H1 (cell line): Measurements from ENCODE around the gene SHISA9. TPM values are rescaled to one million over a fixed set of nuclear protein-coding genes. Genes with fewer than 3 reads are reported as not detected.

Experiments used
- BCL11A ChIP-seq, 2 experiments: IDR thresholded peaks; one replicate each; pipeline ENCODE4 v1.6.1; 2011; ENCODE audit warnings: low read depth in 2 of 2, low read length in 2 of 2, mild to moderate bottlenecking in 2 of 2
- EZH2 ChIP-seq: fragments of 200-600 bp; sonication (generic); IDR thresholded peaks from 2 replicates; pipeline ENCODE4 v1.7.1; 2012; ENCODE audit warnings: low read depth, mild to moderate bottlenecking, moderate library complexity, low read length, inconsistent platforms; ENCODE audit not compliant: severe bottlenecking
- FOSL1 ChIP-seq: IDR thresholded peaks from 2 replicates; pipeline ENCODE4 v1.6.1; 2011; ENCODE audit warnings: mild to moderate bottlenecking, low read depth, low read length, moderate library complexity; ENCODE audit not compliant: insufficient read depth
- HDAC2 ChIP-seq, 2 experiments: fragments of 300-600 bp in 1 of 2; sonication (generic) in 1 of 2; IDR thresholded peaks; 2 replicates each; pipeline ENCODE4 v1.6.1; 2011 to 2012; ENCODE audit warnings: low read depth in 2 of 2, low read length in 2 of 2, mild to moderate bottlenecking in 2 of 2, moderate library complexity in 2 of 2, borderline replicate concordance in 1 of 2, inconsistent platforms in 1 of 2
- KDM4A ChIP-seq: IDR thresholded peaks from one replicate; pipeline ENCODE4 v1.7.1; 2012; ENCODE audit warnings: low read depth, mild to moderate bottlenecking, moderate library complexity, low read length, inconsistent platforms; ENCODE audit not compliant: severe bottlenecking
- SIN3A ChIP-seq, 2 experiments: IDR thresholded peaks in 1 of 2; conservative IDR thresholded peaks in 1 of 2; 2 replicates each; pipeline ENCODE4 v1.6.1; 2011 to 2012; ENCODE audit warnings: low read length in 2 of 2, improper control_type of control experiment in 1 of 2, low read depth in 1 of 2, mild to moderate bottlenecking in 1 of 2
- SIX5 ChIP-seq: IDR thresholded peaks from 2 replicates; pipeline ENCODE4 v1.6.1; 2011; ENCODE audit warnings: mild to moderate bottlenecking, low read depth, low read length
- TAF1 ChIP-seq: IDR thresholded peaks from 2 replicates; pipeline ENCODE4 v1.6.1; 2011; ENCODE audit warnings: mild to moderate bottlenecking, low read depth, low read length
- ZNF274 ChIP-seq: IDR thresholded peaks from 2 replicates; pipeline ENCODE4 v1.7.0; 2012; ENCODE audit warnings: low read length, borderline replicate concordance; ENCODE audit errors: extremely low read depth
- polyA plus RNA-seq, 7 experiments: library from polyadenylated mRNA; depleted of rRNA in 3 of 7; stranded (reverse) in 5 of 7; unstranded in 2 of 7; fragments of >200 nt in 5 of 7; fragments of 200-250 nt in 2 of 7; gene quantifications; 1 replicate in 5 of 7; 2 replicates in 1 of 7; 4 replicates in 1 of 7; pipeline versions ENCODE4 v1.2.1 to v1.2.3, GENCODE V29; 2011 to 2013; ENCODE audit warnings: missing spikeins in 2 of 7, mixed read lengths in 2 of 7
- total RNA-seq: library from RNA; stranded (reverse); fragmentation: NEBNext Ultra II Directional; extraction: Animal tissue kit (Norgen Biotek cat#: 25700); gene quantifications from 2 replicates; pipeline ENCODE4 v1.2.1, GENCODE V29; 2021
- TF ChIP-seq, protein P1 (sequence below): fragments of 300-600 bp; sonication (generic); IDR thresholded peaks from 2 replicates; pipeline ENCODE4 v1.7.1; 2012; ENCODE audit warnings: low read length, moderate library complexity, mild to moderate bottlenecking, inconsistent platforms; ENCODE audit not compliant: insufficient replicate concordance

SHISA9 gene
- total and polyA plus RNA-seq, 2 of the 8 experiments (the other 6 are each of a cell fraction or from before 2014, with no cell fraction given) = 25.6 to 39.8 TPM

DNA sequence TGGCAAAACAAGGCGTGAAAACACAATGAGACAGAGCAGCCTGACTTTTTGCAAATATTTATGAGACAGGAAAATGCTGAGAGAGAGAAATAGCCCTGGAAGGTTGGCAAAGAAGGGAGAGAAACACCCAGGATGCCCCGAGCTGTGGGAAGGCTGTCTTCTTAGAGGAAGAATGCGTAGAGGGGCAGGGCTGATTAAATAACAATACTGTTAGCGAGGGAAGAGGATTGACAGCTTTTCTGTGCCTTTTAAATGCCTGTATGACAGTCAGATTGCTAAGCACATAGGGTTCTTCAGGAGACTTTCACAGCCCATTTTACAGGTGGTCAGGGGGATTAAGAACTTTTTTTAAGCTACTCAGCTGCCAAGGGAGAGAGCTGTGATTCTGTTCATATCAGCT is 219.2 kb downstream of the SHISA9 start (continued):
- TF ChIP-seq, protein P1, sequence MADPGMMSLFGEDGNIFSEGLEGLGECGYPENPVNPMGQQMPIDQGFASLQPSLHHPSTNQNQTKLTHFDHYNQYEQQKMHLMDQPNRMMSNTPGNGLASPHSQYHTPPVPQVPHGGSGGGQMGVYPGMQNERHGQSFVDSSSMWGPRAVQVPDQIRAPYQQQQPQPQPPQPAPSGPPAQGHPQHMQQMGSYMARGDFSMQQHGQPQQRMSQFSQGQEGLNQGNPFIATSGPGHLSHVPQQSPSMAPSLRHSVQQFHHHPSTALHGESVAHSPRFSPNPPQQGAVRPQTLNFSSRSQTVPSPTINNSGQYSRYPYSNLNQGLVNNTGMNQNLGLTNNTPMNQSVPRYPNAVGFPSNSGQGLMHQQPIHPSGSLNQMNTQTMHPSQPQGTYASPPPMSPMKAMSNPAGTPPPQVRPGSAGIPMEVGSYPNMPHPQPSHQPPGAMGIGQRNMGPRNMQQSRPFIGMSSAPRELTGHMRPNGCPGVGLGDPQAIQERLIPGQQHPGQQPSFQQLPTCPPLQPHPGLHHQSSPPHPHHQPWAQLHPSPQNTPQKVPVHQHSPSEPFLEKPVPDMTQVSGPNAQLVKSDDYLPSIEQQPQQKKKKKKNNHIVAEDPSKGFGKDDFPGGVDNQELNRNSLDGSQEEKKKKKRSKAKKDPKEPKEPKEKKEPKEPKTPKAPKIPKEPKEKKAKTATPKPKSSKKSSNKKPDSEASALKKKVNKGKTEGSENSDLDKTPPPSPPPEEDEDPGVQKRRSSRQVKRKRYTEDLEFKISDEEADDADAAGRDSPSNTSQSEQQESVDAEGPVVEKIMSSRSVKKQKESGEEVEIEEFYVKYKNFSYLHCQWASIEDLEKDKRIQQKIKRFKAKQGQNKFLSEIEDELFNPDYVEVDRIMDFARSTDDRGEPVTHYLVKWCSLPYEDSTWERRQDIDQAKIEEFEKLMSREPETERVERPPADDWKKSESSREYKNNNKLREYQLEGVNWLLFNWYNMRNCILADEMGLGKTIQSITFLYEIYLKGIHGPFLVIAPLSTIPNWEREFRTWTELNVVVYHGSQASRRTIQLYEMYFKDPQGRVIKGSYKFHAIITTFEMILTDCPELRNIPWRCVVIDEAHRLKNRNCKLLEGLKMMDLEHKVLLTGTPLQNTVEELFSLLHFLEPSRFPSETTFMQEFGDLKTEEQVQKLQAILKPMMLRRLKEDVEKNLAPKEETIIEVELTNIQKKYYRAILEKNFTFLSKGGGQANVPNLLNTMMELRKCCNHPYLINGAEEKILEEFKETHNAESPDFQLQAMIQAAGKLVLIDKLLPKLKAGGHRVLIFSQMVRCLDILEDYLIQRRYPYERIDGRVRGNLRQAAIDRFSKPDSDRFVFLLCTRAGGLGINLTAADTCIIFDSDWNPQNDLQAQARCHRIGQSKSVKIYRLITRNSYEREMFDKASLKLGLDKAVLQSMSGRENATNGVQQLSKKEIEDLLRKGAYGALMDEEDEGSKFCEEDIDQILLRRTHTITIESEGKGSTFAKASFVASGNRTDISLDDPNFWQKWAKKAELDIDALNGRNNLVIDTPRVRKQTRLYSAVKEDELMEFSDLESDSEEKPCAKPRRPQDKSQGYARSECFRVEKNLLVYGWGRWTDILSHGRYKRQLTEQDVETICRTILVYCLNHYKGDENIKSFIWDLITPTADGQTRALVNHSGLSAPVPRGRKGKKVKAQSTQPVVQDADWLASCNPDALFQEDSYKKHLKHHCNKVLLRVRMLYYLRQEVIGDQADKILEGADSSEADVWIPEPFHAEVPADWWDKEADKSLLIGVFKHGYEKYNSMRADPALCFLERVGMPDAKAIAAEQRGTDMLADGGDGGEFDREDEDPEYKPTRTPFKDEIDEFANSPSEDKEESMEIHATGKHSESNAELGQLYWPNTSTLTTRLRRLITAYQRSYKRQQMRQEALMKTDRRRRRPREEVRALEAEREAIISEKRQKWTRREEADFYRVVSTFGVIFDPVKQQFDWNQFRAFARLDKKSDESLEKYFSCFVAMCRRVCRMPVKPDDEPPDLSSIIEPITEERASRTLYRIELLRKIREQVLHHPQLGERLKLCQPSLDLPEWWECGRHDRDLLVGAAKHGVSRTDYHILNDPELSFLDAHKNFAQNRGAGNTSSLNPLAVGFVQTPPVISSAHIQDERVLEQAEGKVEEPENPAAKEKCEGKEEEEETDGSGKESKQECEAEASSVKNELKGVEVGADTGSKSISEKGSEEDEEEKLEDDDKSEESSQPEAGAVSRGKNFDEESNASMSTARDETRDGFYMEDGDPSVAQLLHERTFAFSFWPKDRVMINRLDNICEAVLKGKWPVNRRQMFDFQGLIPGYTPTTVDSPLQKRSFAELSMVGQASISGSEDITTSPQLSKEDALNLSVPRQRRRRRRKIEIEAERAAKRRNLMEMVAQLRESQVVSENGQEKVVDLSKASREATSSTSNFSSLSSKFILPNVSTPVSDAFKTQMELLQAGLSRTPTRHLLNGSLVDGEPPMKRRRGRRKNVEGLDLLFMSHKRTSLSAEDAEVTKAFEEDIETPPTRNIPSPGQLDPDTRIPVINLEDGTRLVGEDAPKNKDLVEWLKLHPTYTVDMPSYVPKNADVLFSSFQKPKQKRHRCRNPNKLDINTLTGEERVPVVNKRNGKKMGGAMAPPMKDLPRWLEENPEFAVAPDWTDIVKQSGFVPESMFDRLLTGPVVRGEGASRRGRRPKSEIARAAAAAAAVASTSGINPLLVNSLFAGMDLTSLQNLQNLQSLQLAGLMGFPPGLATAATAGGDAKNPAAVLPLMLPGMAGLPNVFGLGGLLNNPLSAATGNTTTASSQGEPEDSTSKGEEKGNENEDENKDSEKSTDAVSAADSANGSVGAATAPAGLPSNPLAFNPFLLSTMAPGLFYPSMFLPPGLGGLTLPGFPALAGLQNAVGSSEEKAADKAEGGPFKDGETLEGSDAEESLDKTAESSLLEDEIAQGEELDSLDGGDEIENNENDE = no peak
- no peak for TF ChIP-seq EZH2
- no peak for TF ChIP-seq ZNF274
- TF ChIP-seq BCL11A (IDR thresholded peaks at IDR 0.05; ENCODE audit: low read depth in 2 of 2, low read length in 2 of 2) = no peak
- no peak for TF ChIP-seq KDM4A
- TF ChIP-seq SIN3A (conservative IDR thresholded peaks at IDR 0.05 in 1 of 2, IDR thresholded peaks at IDR 0.05 in 1 of 2; ENCODE audit: low read depth in 1 of 2, low read length in 2 of 2) = peak; percentile 49 to 68; a peak in 2 of 4 replicates
- TF ChIP-seq HDAC2 (IDR thresholded peaks at IDR 0.05; ENCODE audit: borderline replicate concordance in 1 of 2, low read depth in 2 of 2, low read length in 2 of 2) = no peak
- TF ChIP-seq FOSL1 = no peak
- TF ChIP-seq SIX5 = no peak
- TF ChIP-seq TAF1 = no peak
